Breast epithelium (tissue), 4 donors: Measurements from ENCODE around the gene FCAMR. TPM values are rescaled to one million over a fixed set of nuclear protein-coding genes. Genes with fewer than 3 reads are reported as not detected.

ENCODE experiments used
- DNase-seq, 2 donors: peaks; one replicate each; pipeline ENCODE4 v3.0.0-alpha.2; 2019; ENCODE audit warnings: low spot score in 2 of 2
- H3K27ac ChIP-seq, 2 donors: fragments of 200-600 bp; sonication (generic) in 1 of 2; one replicate each; pipeline ENCODE4 v1.5.1; 2016 to 2019; ENCODE audit warnings: mild to moderate bottlenecking in 1 of 2
- H3K27me3 ChIP-seq, 2 donors: fragments of 200-600 bp; sonication (generic) in 1 of 2; one replicate each; pipeline versions ENCODE4 v1.5.1 to v1.6.0; 2017 to 2019; ENCODE audit warnings: control low read depth in 1 of 2, mild to moderate bottlenecking in 1 of 2
- H3K36me3 ChIP-seq: fragments of 200-600 bp; one replicate; pipeline ENCODE4 v1.5.1; 2019
- H3K4me1 ChIP-seq, 2 donors: fragments of 200-600 bp; sonication (generic); one replicate each; pipeline ENCODE4 v1.5.1; 2016 to 2019; ENCODE audit warnings: control low read depth in 1 of 2
- H3K4me3 ChIP-seq, 3 donors: fragments of 200-600 bp; sonication (generic); 1 replicate in 2 of 3; 2 replicates in 1 of 3; pipeline ENCODE4 v1.5.1; 2016 to 2019; ENCODE audit warnings: mild to moderate bottlenecking in 3 of 3, moderate library complexity in 2 of 3
- H3K9me3 ChIP-seq, 2 donors: fragments of 200-600 bp; sonication (generic) in 1 of 2; one replicate each; pipeline ENCODE4 v1.5.1; 2016 to 2019; ENCODE audit warnings: control low read depth in 1 of 2
- CTCF ChIP-seq, 3 donors: fragments of 450-650 bp; IDR thresholded peaks; one replicate each; pipeline ENCODE4 v1.5.1; 2016 to 2017; ENCODE audit warnings: antibody characterized with exemption in 3 of 3, mild to moderate bottlenecking in 3 of 3, moderate library complexity in 3 of 3
- POLR2A ChIP-seq: fragments of 450-650 bp; IDR thresholded peaks from one replicate; pipeline ENCODE4 v1.6.1; 2016; ENCODE audit warnings: antibody characterized with exemption, mild to moderate bottlenecking, moderate library complexity
- POLR2AphosphoS5 ChIP-seq, 3 donors: sonication (generic); formaldehyde crosslinking; IDR thresholded peaks; one replicate each; pipeline ENCODE4 v1.6.1; 2017; ENCODE audit warnings: antibody characterized with exemption in 3 of 3
- intact Hi-C: fragments of 100-400 bp; cut with DNase I; formaldehyde crosslinking; loops from one replicate; pipeline ENCODE4 v1.15.1; 2023; ENCODE audit warnings: low total_unique reads
- total RNA-seq, 3 donors: library from RNA; depleted of rRNA; stranded (reverse); fragments of >200 nt; gene quantifications; one replicate each; pipeline ENCODE4 v1.1.0, GENCODE V29; 2016

The FCAMR gene
- total RNA-seq, 3 donors from 2014 or later: not detected

GRCh38 chr1:206992790-206993189 is 22.5 kb upstream of the FCAMR start:
- Histone ChIP-seq H3K27ac (no peak overlapping the region), H3K4me1 (no peaks in the 10 kb centered on the region), H3K9me3 (no peaks in the 10 kb centered on the region), H3K36me3 (no peaks in the 10 kb centered on the region), H3K27me3 (no peaks in the 10 kb centered on the region), H3K4me3 (no peak overlapping the region)
- intact Hi-C loops: no loop called here
- TF ChIP-seq POLR2AphosphoS5 (IDR thresholded peaks at IDR 0.05) (no peak), CTCF (IDR thresholded peaks at IDR 0.05) (no peak), POLR2A (no peak)
- no peak for DNase-seq

- Histone ChIP-seq H3K4me1 (no peaks in the 10 kb centered on the region), H3K9me3 (no peaks in the 10 kb centered on the region), H3K4me3 (no peak overlapping the region), H3K36me3 (no peaks in the 10 kb centered on the region), H3K27ac (no peak overlapping the region), H3K27me3 (no peaks in the 10 kb centered on the region)
- intact Hi-C loops: no loop called here
- TF ChIP-seq CTCF (IDR thresholded peaks at IDR 0.05) (no peak), POLR2A (no peak), POLR2AphosphoS5 (IDR thresholded peaks at IDR 0.05) (no peak)
- DNase-seq: no peak
Observed at GRCh38 chr1:206987873-206988272, 17.6 kb upstream of the FCAMR start.

GRCh38 chr1:206986885-206987284 is 16.6 kb upstream of the FCAMR start:
- no peak overlapping the region for H3K27ac ChIP-seq
- intact Hi-C loops: no loop called here
- DNase-seq: no peak

GRCh38 chr1:206986402-206986801 is 16.1 kb upstream of the FCAMR start:
- Histone ChIP-seq H3K36me3 (no peaks in the 10 kb centered on the region), H3K4me3 (no peak overlapping the region), H3K27ac (no peak overlapping the region), H3K4me1 (no peaks in the 10 kb centered on the region), H3K9me3 (no peaks in the 10 kb centered on the region), H3K27me3 (no peaks in the 10 kb centered on the region)
- TF ChIP-seq POLR2A: no peak
- TF ChIP-seq CTCF (IDR thresholded peaks at IDR 0.05): no peak
- no peak for TF ChIP-seq POLR2AphosphoS5 (IDR thresholded peaks at IDR 0.05)
- intact Hi-C loops: no loop called here
- DNase-seq: no peak

More at GRCh38 chr1:206986885-206987284, 16.6 kb upstream of the FCAMR start:
- Histone ChIP-seq H3K4me1 (no peaks in the 10 kb centered on the region), H3K27me3 (no peaks in the 10 kb centered on the region), H3K36me3 (no peaks in the 10 kb centered on the region), H3K4me3 (no peak overlapping the region), H3K9me3 (no peaks in the 10 kb centered on the region)
- TF ChIP-seq CTCF (IDR thresholded peaks at IDR 0.05): no peak
- TF ChIP-seq POLR2A: no peak
- TF ChIP-seq POLR2AphosphoS5 (IDR thresholded peaks at IDR 0.05): no peak

- no peak for TF ChIP-seq CTCF (IDR thresholded peaks at IDR 0.05)
- TF ChIP-seq POLR2AphosphoS5 (IDR thresholded peaks at IDR 0.05): no peak
- no peak for TF ChIP-seq POLR2A
- no peak for DNase-seq
- Histone ChIP-seq H3K36me3 (no peaks in the 10 kb centered on the region), H3K27ac (no peak overlapping the region), H3K4me1 (no peaks in the 10 kb centered on the region), H3K9me3 (no peaks in the 10 kb centered on the region), H3K27me3 (no peaks in the 10 kb centered on the region), H3K4me3 (no peak overlapping the region)
- intact Hi-C loops: no loop called here
Observed at GRCh38 chr1:206985162-206985749, 15.0 kb upstream of the FCAMR start.
